CD4-positive, alpha-beta T cell treated with Interleukin-15 for 1 hour (primary cell): ENCODE data around the gene PGM3.

Source experiments
- DNase-seq: peaks from one replicate; pipeline ENCODE4 v3.0.0-alpha.2; 2020

The PGM3 gene

DNA sequence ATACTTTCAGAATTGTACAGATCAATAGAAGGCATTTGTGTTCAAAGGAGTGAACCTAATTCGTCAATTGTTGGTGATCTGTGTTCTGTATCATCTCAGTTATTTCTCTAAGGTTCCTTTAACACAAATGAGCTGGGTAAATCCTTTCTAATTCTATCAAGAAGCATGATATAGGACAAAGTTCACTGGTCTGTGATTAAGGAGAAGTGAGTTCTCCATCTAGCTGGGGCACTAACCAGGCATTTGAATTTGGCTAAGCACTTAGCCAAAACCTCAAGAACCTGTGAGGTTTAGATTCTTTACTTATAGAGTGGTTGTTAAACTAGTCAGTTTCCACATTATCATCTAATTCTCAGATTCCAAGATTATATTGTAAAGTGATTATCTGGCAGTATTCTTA lies 75.3 kb downstream of the PGM3 start:
- DNase-seq = no peak
